ENCODE results near the gene DUSP12.

- TF ChIP-seq EZH2phosphoT487 (IDR thresholded peaks at IDR 0.05; ENCODE audit: insufficient read depth, low read depth) (no peak), EZH2 (IDR thresholded peaks at IDR 0.05; ENCODE audit: insufficient read depth, poor library complexity, severe bottlenecking) (no peak)
Observed at GRCh38 chr1:161710560-161710959, 39.0 kb upstream of the DUSP12 start.
